NCI-H1694 treated with DMSO at 0.1 percent for 48 hours (cell line): ENCODE data around the gene PIPOX.

Experiments used
- DNase-seq: peaks from one replicate; lab custom pipeline; 2025; lab: John Stamatoyannopoulos, UW

Gene PIPOX

GRCh38 chr17:29019475-29020181 lies 23.3 kb upstream of the PIPOX start:
- DNase-seq = no peak

- DNase-seq = no peak
Measured at GRCh38 chr17:29020576-29020975, 22.4 kb upstream of the PIPOX start.

- DNase-seq = no peak
Measured at GRCh38 chr17:29021226-29021625, 21.7 kb upstream of the PIPOX start.

- DNase-seq = peak; percentile 66
Measured at GRCh38 chr17:29022074-29022473, 20.9 kb upstream of the PIPOX start.

- DNase-seq = no peak
Measured at GRCh38 chr17:29024316-29024952, 18.5 kb upstream of the PIPOX start.

- no peak for DNase-seq
Measured at GRCh38 chr17:29031488-29031887, 11.5 kb upstream of the PIPOX start.

- DNase-seq = no peak
Measured at GRCh38 chr17:29032013-29032856, 10.7 kb upstream of the PIPOX start.

GRCh38 chr17:29032857-29033197 lies 10.1 kb upstream of the PIPOX start:
- DNase-seq = no peak

- DNase-seq = no peak
Measured at GRCh38 chr17:29034510-29034909, 8.4 kb upstream of the PIPOX start.

GRCh38 chr17:29036584-29036983 lies 6.4 kb upstream of the PIPOX start:
- DNase-seq = no peak

- peak; percentile 63 for DNase-seq
Measured at GRCh38 chr17:29037739-29038084, 5.2 kb upstream of the PIPOX start.

GRCh38 chr17:29038085-29038795 lies 4.7 kb upstream of the PIPOX start:
- DNase-seq = no peak

- no peak for DNase-seq
Measured at GRCh38 chr17:29039764-29040598, 3.0 kb upstream of the PIPOX start.

GRCh38 chr17:29041091-29041490 lies 1.9 kb upstream of the PIPOX start:
- DNase-seq = no peak

GRCh38 chr17:29041571-29041970 lies 1.4 kb upstream of the PIPOX start:
- no peak for DNase-seq

- DNase-seq = no peak
Measured at GRCh38 chr17:29042026-29042678, 789 bp upstream of the PIPOX start.

GRCh38 chr17:29043539-29044145 lies 701 bp downstream of the PIPOX start:
- DNase-seq = no peak

GRCh38 chr17:29045026-29045425 lies 2.1 kb downstream of the PIPOX start:
- DNase-seq = no peak

- no peak for DNase-seq
Measured at GRCh38 chr17:29045734-29046472, 3.0 kb downstream of the PIPOX start.

- no peak for DNase-seq
Measured at GRCh38 chr17:29046473-29046839, 3.5 kb downstream of the PIPOX start.
